KOPT-K1 (cell line): Measurements from ENCODE around the gene SERPINA5.

Experiments used
- H3K27ac ChIP-seq: fragments of 200-600 bp; sonication (generic); 2 replicates; pipeline ENCODE4 v1.5.1; 2016; ENCODE audit warnings: antibody characterized with exemption, mild to moderate bottlenecking, low read depth, low read length; ENCODE audit not compliant: poor library complexity, severe bottlenecking
- H3K36me3 ChIP-seq: fragments of 200-600 bp; sonication (generic); 2 replicates; pipeline ENCODE4 v1.5.1; 2017; ENCODE audit warnings: antibody characterized with exemption, mild to moderate bottlenecking, low read length, moderate library complexity; ENCODE audit not compliant: insufficient read depth
- H3K9me3 ChIP-seq: fragments of 200-600 bp; sonication (generic); 2 replicates; pipeline ENCODE4 v1.5.1; 2017; ENCODE audit warnings: antibody characterized with exemption, low read length, mild to moderate bottlenecking; ENCODE audit not compliant: insufficient read depth, poor library complexity, severe bottlenecking

Gene SERPINA5

GRCh38 chr14:94582199-94582750 lies 1.0 kb downstream of the SERPINA5 start:
- Histone ChIP-seq H3K36me3 (no peaks in the 10 kb centered on the region), H3K9me3 (no peaks in the 10 kb centered on the region), H3K27ac (no peak overlapping the region)

- Histone ChIP-seq H3K9me3 (no peaks in the 10 kb centered on the region), H3K27ac (no peak overlapping the region), H3K36me3 (no peaks in the 10 kb centered on the region)
Observed at GRCh38 chr14:94582851-94583250, 1.6 kb downstream of the SERPINA5 start.

- Histone ChIP-seq H3K27ac (no peak overlapping the region), H3K9me3 (no peaks in the 10 kb centered on the region), H3K36me3 (no peaks in the 10 kb centered on the region)
Observed at GRCh38 chr14:94583557-94583956, 2.3 kb downstream of the SERPINA5 start.

- H3K36me3 ChIP-seq, result no peaks in the 10 kb centered on the region
- no peak overlapping the region for H3K27ac ChIP-seq
- H3K9me3 ChIP-seq, result no peaks in the 10 kb centered on the region
Observed at GRCh38 chr14:94584591-94585280, 3.5 kb downstream of the SERPINA5 start.

- H3K27ac ChIP-seq, result no peak overlapping the region
- no peaks in the 10 kb centered on the region for H3K36me3 ChIP-seq
- no peaks in the 10 kb centered on the region for H3K9me3 ChIP-seq
Observed at GRCh38 chr14:94586635-94587034, 5.4 kb downstream of the SERPINA5 start.

- Histone ChIP-seq H3K36me3 (no peaks in the 10 kb centered on the region), H3K27ac (no peak overlapping the region), H3K9me3 (no peaks in the 10 kb centered on the region)
Observed at GRCh38 chr14:94588311-94588710, 7.1 kb downstream of the SERPINA5 start.

- Histone ChIP-seq H3K36me3 (no peaks in the 10 kb centered on the region), H3K9me3 (no peaks in the 10 kb centered on the region), H3K27ac (no peak overlapping the region)
Observed at GRCh38 chr14:94591073-94591472, 9.8 kb downstream of the SERPINA5 start.

- no peak overlapping the region for H3K27ac ChIP-seq
- H3K36me3 ChIP-seq, result no peaks in the 10 kb centered on the region
- no peaks in the 10 kb centered on the region for H3K9me3 ChIP-seq
Observed at GRCh38 chr14:94591871-94592270, 10.6 kb downstream of the SERPINA5 start.

GRCh38 chr14:94592457-94592856 lies 11.2 kb downstream of the SERPINA5 start:
- Histone ChIP-seq H3K27ac (no peak overlapping the region), H3K36me3 (no peaks in the 10 kb centered on the region), H3K9me3 (no peaks in the 10 kb centered on the region)

GRCh38 chr14:94593376-94593748 lies 12.1 kb downstream of the SERPINA5 start:
- Histone ChIP-seq H3K27ac (no peak overlapping the region), H3K36me3 (no peaks in the 10 kb centered on the region), H3K9me3 (no peaks in the 10 kb centered on the region)

GRCh38 chr14:94593749-94594431 lies 12.7 kb downstream of the SERPINA5 start:
- Histone ChIP-seq H3K27ac (no peak overlapping the region), H3K9me3 (no peaks in the 10 kb centered on the region), H3K36me3 (no peaks in the 10 kb centered on the region)

- Histone ChIP-seq H3K36me3 (no peaks in the 10 kb centered on the region), H3K9me3 (no peaks in the 10 kb centered on the region), H3K27ac (no peak overlapping the region)
Observed at GRCh38 chr14:94594441-94594840, 13.2 kb downstream of the SERPINA5 start.

GRCh38 chr14:94595912-94596311 lies 14.7 kb downstream of the SERPINA5 start:
- Histone ChIP-seq H3K36me3 (no peaks in the 10 kb centered on the region), H3K9me3 (no peaks in the 10 kb centered on the region), H3K27ac (no peak overlapping the region)

- no peaks in the 10 kb centered on the region for H3K36me3 ChIP-seq
- no peaks in the 10 kb centered on the region for H3K9me3 ChIP-seq
- no peak overlapping the region for H3K27ac ChIP-seq
Observed at GRCh38 chr14:94596361-94596760, 15.1 kb downstream of the SERPINA5 start.

- no peaks in the 10 kb centered on the region for H3K9me3 ChIP-seq
- no peak overlapping the region for H3K27ac ChIP-seq
- H3K36me3 ChIP-seq, result no peaks in the 10 kb centered on the region
Observed at GRCh38 chr14:94597788-94598187, 16.6 kb downstream of the SERPINA5 start.

GRCh38 chr14:94598506-94598815 lies 17.2 kb downstream of the SERPINA5 start:
- Histone ChIP-seq H3K9me3 (no peaks in the 10 kb centered on the region), H3K36me3 (no peaks in the 10 kb centered on the region), H3K27ac (no peak overlapping the region)
